Neural progenitor cell (in vitro differentiated cells): ENCODE measurements around the gene IQCM.

ENCODE experiments used
- EZH2 ChIP-seq: fragments of 200-600 bp; sonication (generic); IDR thresholded peaks from 2 replicates; pipeline ENCODE4 v1.6.1; 2017; ENCODE audit warnings: antibody characterized with exemption, mild to moderate bottlenecking, moderate library complexity
- EZH2phosphoT487 ChIP-seq: fragments of 200-600 bp; sonication (generic); IDR thresholded peaks from 2 replicates; pipeline ENCODE4 v1.6.1; 2017; ENCODE audit warnings: antibody characterized with exemption
- TF ChIP-seq, protein P1 (sequence below): fragments of 200-600 bp; sonication (generic); IDR thresholded peaks from 2 replicates; pipeline ENCODE4 v1.5.1; 2017; ENCODE audit warnings: antibody characterized with exemption, mild to moderate bottlenecking

DNA sequence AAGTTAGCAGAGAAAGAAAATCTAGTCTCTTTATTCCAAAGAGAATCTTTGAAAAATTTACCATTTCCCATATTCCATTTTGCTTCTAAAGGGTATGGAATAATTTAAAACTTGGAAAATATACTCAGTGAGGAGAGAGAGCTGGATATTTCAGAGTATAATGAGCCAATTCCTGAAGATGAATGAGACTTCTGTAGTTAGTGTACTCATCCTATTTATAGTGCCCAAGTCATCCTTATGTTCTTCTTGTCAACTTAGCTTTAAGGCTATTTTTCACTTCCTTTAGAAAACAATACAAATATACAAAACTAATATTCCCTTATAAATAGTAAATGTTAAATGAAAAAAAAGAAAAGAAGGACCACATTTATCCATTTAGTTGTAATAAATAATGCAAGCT lies 302.6 kb downstream of the IQCM start:
- TF ChIP-seq, protein P1, sequence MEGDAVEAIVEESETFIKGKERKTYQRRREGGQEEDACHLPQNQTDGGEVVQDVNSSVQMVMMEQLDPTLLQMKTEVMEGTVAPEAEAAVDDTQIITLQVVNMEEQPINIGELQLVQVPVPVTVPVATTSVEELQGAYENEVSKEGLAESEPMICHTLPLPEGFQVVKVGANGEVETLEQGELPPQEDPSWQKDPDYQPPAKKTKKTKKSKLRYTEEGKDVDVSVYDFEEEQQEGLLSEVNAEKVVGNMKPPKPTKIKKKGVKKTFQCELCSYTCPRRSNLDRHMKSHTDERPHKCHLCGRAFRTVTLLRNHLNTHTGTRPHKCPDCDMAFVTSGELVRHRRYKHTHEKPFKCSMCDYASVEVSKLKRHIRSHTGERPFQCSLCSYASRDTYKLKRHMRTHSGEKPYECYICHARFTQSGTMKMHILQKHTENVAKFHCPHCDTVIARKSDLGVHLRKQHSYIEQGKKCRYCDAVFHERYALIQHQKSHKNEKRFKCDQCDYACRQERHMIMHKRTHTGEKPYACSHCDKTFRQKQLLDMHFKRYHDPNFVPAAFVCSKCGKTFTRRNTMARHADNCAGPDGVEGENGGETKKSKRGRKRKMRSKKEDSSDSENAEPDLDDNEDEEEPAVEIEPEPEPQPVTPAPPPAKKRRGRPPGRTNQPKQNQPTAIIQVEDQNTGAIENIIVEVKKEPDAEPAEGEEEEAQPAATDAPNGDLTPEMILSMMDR = no peak
- TF ChIP-seq EZH2 = no peak
- TF ChIP-seq EZH2phosphoT487 = no peak
